Duodenal mucosa (tissue), 2 donors: ENCODE measurements around the gene KREMEN2.

ENCODE experiments used
- H3K27ac ChIP-seq: one replicate; pipeline ENCODE4 v1.7.0; 2013; ENCODE audit warnings: low read depth, low read length
- H3K27me3 ChIP-seq, 2 donors: one replicate each; pipeline ENCODE4 v1.7.0; 2013; ENCODE audit warnings: low read length in 2 of 2, control low read depth in 1 of 2; ENCODE audit not compliant: insufficient read depth in 2 of 2, control insufficient read depth in 1 of 2
- H3K36me3 ChIP-seq, 2 donors: one replicate each; pipeline ENCODE4 v1.7.0; 2013; ENCODE audit warnings: low read length in 2 of 2, control low read depth in 1 of 2; ENCODE audit not compliant: insufficient read depth in 2 of 2, control insufficient read depth in 1 of 2
- H3K4me1 ChIP-seq, 2 donors: one replicate each; pipeline ENCODE4 v1.7.0; 2013; ENCODE audit warnings: low read length in 2 of 2, control low read depth in 1 of 2; ENCODE audit not compliant: insufficient read depth in 2 of 2, control insufficient read depth in 1 of 2
- H3K4me3 ChIP-seq, 2 donors: one replicate each; pipeline ENCODE4 v1.7.0; 2013; ENCODE audit warnings: low read length in 2 of 2, low read depth in 1 of 2
- H3K9ac ChIP-seq, 2 donors: one replicate each; pipeline ENCODE4 v1.7.0; 2013; ENCODE audit warnings: low read length in 2 of 2, low read depth in 1 of 2
- H3K9me3 ChIP-seq, 2 donors: one replicate each; pipeline ENCODE4 v1.7.0; 2013; ENCODE audit warnings: low read length in 2 of 2, control low read depth in 1 of 2; ENCODE audit not compliant: control insufficient read depth in 1 of 2

KREMEN2 gene

DNA sequence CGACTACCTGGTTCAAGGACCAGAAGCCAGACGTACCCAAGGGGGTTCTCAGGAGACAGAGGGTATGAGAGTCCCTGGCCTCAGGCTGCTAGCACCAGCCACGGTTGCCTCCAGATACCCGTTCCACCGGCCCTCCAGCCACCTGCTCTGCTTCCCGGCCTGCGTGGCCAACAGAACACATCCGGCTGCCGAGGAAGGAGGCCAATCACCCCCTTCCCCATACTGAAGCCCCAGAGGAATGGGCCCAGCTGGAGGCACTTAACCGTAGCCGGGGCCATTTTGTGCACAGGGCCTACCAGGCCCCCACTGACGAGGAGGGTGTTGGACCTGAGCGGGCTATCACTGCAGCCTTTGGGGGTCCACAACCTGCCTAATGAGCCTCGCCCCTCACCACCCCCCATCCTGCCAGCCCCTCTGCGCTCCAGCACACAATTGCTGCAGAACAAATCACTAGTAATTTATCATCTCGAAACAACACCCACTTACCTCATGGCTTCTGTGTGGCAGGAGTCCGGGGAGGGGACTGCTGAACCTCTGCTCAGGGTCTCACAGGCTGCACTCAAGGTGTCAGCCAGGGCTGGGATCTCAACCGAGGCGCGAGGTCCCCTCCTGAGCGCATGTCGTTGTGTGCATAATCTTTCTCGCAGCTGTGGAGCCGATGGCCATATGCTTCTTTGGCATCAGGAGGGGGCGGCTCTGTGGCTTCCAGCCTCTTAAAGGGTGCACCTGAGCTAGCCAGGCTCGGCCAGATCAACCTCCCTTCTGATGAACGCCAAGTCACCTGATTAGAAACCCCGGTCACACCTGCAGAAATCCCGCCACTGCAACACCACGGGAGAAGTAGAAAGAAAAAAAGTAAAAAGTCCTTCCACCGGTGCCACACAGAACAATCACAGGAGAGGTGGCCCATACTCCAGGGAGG is 10.1 kb upstream of the KREMEN2 start:
- Histone ChIP-seq H3K27ac (no peak overlapping the region), H3K27me3 (peaks cover 9 to 19% of the 10 kb centered on the region in 2 donors), H3K9ac (no peak overlapping the region), H3K4me3 (no peak overlapping the region), H3K36me3 (peaks cover 6 to 8% of the 10 kb centered on the region in 2 donors), H3K4me1 (peaks cover 0 to 4% of the 10 kb centered on the region in 2 donors), H3K9me3 (no peaks in the 10 kb centered on the region)

DNA sequence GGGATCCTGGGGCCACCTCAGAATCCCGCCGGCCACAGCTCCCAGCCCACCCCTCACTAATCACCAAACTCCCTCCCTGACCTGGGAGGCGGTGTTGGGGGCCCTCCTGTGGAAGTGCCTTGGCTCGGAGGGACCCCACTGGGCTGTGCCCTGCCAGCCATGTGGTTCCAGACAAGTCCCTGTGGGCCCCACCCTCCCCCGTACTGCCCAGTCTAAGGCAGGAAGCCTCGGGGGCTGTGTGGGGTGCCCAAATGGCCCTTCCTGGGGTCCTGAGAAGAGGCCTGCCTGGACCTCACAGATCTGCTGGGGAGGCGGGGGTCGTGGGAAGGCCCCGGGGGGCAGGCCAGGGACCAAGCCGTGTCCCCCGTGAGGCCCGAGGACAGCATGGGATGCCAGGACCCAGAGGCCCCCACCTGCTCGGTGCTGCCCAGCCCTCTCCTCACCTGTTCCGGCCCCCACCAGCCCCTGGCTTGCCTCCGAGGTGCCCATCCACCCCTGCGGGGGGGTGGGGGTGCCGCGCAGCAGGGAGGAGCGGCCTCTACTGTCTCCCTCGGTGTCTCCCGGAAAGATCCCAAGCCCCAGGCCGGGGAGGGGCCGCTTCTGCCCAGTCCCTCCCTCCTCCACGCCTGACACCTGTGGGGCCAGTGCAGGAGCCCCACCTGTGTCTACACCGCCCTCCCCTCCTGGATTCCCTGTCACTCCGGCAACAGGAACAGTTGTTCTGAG is 9.3 kb upstream of the KREMEN2 start:
- H3K9me3 ChIP-seq = no peaks in the 10 kb centered on the region
- H3K4me1 ChIP-seq = peaks cover 0 to 4% of the 10 kb centered on the region in 2 donors
- no peak overlapping the region for H3K9ac ChIP-seq
- H3K36me3 ChIP-seq = peaks cover 0 to under 1% of the 10 kb centered on the region in 2 donors
- no peak overlapping the region for H3K27ac ChIP-seq
- H3K4me3 ChIP-seq = no peak overlapping the region
- H3K27me3 ChIP-seq = peaks cover 9 to 24% of the 10 kb centered on the region in 2 donors

- Histone ChIP-seq H3K27ac (no peak overlapping the region), H3K4me3 (no peak overlapping the region), H3K9ac (no peak overlapping the region), H3K4me1 (peaks cover 0 to 4% of the 10 kb centered on the region in 2 donors), H3K9me3 (no peaks in the 10 kb centered on the region), H3K36me3 (no peaks in the 10 kb centered on the region), H3K27me3 (peaks cover 9 to 26% of the 10 kb centered on the region in 2 donors)
Measured at GRCh38 chr16:2955438-2955778, 8.7 kb upstream of the KREMEN2 start.

GRCh38 chr16:2955779-2956578 is 8.1 kb upstream of the KREMEN2 start:
- Histone ChIP-seq H3K27ac (no peak overlapping the region), H3K27me3 (peaks cover 9 to 27% of the 10 kb centered on the region in 2 donors), H3K4me3 (no peak overlapping the region)

GRCh38 chr16:2956579-2956956 is 7.5 kb upstream of the KREMEN2 start:
- H3K36me3 ChIP-seq = no peaks in the 10 kb centered on the region
- peaks cover 9 to 27% of the 10 kb centered on the region in 2 donors for H3K27me3 ChIP-seq
- H3K9ac ChIP-seq = no peak overlapping the region
- peaks cover 0 to 4% of the 10 kb centered on the region in 2 donors for H3K4me1 ChIP-seq
- H3K27ac ChIP-seq = no peak overlapping the region
- no peak overlapping the region for H3K4me3 ChIP-seq
- no peaks in the 10 kb centered on the region for H3K9me3 ChIP-seq

More at GRCh38 chr16:2955779-2956578, 8.1 kb upstream of the KREMEN2 start:
- Histone ChIP-seq H3K9ac (no peak overlapping the region), H3K9me3 (no peaks in the 10 kb centered on the region), H3K36me3 (no peaks in the 10 kb centered on the region), H3K4me1 (peaks cover 0 to 4% of the 10 kb centered on the region in 2 donors)

- H3K4me3 ChIP-seq = no peak overlapping the region
- H3K4me1 ChIP-seq = peaks cover 0 to 12% of the 10 kb centered on the region in 2 donors
- H3K9ac ChIP-seq = no peak overlapping the region
- H3K27ac ChIP-seq = no peak overlapping the region
- no peaks in the 10 kb centered on the region for H3K9me3 ChIP-seq
- H3K36me3 ChIP-seq = no peaks in the 10 kb centered on the region
- H3K27me3 ChIP-seq = peaks cover 22 to 45% of the 10 kb centered on the region in 2 donors
Measured at GRCh38 chr16:2959206-2959605, 4.9 kb upstream of the KREMEN2 start.

DNA sequence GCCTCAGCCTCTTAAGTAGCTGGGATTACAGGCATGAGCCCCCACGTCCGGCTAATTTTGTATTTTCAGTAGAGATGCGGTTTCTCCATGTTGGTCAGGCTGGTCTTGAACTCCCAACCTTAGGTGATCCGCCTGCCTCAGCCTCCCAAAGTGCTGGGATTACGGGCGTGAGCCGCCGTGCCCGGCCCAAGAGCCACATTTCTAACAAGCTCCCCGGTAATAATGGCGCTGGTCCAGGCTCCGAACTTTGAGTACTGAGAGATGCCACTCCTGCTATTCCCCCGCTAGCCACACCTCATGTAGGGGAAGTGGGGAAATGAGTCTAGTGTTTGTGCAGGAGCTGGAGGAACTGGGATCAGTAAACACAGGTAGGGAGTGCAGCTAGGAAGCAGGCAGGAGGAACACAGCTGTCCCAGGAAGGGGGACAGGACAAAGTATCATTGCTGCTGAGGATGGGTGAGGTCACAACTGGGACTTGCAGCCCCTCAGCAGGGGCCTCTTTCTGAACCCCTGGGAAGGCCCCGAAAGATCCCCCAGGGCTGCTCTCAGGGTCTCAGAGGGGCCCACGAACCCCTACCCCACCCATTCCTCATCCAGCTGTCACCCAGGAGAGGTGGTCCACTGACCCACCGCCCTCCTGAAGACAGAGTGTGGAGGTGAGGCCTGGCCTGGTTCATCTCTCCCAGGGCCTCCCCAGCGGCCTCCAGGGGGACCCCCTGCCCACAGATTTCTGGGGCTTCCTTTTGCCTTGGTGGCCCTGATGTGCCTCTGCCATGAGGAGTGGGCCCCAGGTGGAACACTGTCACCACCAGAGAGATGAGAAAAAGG is 3.7 kb upstream of the KREMEN2 start:
- H3K27ac ChIP-seq = no peak overlapping the region
- no peak overlapping the region for H3K4me3 ChIP-seq
- H3K27me3 ChIP-seq = peaks cover 25 to 50% of the 10 kb centered on the region in 2 donors
- no peaks in the 10 kb centered on the region for H3K9me3 ChIP-seq
- no peaks in the 10 kb centered on the region for H3K36me3 ChIP-seq
- no peak overlapping the region for H3K9ac ChIP-seq
- peaks cover 0 to 18% of the 10 kb centered on the region in 2 donors for H3K4me1 ChIP-seq

DNA sequence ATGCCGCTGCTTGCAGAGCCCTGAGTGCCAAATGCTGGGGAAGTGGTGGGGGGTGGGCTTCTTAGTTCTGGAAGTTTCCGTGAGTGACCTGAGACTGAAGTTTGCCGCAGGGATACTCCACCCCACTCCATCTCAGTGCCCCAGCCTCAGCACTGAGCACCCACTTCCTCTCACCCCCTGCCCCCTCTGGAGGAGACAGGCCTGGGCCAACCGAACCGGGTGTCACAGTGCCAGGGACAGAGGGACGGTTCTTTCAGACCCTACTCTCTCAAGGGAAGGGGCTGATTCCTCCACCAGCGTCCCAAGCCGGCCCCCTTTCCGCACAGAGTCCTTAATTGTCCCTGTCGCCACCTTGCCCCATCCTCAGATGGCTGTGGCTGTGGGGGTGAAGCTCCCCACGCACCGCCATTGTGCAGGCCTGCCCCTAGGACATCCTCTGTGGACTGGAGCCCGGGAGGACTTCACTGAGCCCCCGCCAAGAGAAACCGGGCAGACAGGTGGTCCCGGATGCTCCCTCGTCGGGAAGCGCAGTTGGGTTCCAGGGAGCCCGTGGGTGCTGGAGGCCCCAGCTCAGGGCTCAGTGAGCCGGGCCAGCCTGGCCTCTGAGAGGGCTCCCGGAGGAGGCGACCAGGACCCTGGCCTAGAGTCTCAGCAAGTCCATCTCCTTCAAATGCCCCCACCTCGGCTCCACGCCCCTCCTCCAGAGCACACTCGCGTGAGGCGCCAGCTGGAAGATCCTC is 1.6 kb upstream of the KREMEN2 start:
- no peaks in the 10 kb centered on the region for H3K36me3 ChIP-seq
- no peak overlapping the region for H3K27ac ChIP-seq
- peaks cover 37 to 55% of the 10 kb centered on the region in 2 donors for H3K27me3 ChIP-seq
- H3K9me3 ChIP-seq = no peaks in the 10 kb centered on the region
- H3K4me3 ChIP-seq = no peak overlapping the region
- peaks cover 0 to 21% of the 10 kb centered on the region in 2 donors for H3K4me1 ChIP-seq
- H3K9ac ChIP-seq = no peak overlapping the region
